ENCODE data around the gene TCOF1. TPM values are rescaled to one million over a fixed set of nuclear protein-coding genes. Genes with fewer than 3 reads are reported as not detected.

The TCOF1 gene
- total and polyA plus RNA-seq, 2 experiments from 2014 or later: 86.8 to 165 TPM

DNA sequence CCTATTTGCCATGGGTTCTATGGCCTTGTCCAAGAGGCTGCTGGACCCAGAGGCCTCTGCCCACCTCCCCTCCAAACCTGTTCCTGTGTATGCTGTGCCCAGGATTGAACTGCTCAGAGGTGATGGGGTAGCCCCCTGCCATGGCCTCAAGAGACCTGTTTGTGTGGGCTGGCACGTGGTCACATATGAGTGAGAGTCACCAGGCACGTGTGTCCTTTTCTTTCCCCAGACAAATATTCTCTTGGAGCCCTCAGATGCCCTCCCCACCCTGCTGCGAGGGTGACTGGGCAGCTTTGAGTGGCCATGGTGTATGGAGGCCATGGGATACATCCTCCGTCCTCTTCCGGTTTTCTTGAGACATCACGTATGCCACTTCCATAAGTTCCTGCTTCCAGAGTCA is 10.9 kb upstream of the TCOF1 start:
- TF ChIP-seq, protein P1, sequence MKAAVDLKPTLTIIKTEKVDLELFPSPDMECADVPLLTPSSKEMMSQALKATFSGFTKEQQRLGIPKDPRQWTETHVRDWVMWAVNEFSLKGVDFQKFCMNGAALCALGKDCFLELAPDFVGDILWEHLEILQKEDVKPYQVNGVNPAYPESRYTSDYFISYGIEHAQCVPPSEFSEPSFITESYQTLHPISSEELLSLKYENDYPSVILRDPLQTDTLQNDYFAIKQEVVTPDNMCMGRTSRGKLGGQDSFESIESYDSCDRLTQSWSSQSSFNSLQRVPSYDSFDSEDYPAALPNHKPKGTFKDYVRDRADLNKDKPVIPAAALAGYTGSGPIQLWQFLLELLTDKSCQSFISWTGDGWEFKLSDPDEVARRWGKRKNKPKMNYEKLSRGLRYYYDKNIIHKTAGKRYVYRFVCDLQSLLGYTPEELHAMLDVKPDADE (IDR thresholded peaks at IDR 0.05): no peak
- TF ChIP-seq, protein P2, sequence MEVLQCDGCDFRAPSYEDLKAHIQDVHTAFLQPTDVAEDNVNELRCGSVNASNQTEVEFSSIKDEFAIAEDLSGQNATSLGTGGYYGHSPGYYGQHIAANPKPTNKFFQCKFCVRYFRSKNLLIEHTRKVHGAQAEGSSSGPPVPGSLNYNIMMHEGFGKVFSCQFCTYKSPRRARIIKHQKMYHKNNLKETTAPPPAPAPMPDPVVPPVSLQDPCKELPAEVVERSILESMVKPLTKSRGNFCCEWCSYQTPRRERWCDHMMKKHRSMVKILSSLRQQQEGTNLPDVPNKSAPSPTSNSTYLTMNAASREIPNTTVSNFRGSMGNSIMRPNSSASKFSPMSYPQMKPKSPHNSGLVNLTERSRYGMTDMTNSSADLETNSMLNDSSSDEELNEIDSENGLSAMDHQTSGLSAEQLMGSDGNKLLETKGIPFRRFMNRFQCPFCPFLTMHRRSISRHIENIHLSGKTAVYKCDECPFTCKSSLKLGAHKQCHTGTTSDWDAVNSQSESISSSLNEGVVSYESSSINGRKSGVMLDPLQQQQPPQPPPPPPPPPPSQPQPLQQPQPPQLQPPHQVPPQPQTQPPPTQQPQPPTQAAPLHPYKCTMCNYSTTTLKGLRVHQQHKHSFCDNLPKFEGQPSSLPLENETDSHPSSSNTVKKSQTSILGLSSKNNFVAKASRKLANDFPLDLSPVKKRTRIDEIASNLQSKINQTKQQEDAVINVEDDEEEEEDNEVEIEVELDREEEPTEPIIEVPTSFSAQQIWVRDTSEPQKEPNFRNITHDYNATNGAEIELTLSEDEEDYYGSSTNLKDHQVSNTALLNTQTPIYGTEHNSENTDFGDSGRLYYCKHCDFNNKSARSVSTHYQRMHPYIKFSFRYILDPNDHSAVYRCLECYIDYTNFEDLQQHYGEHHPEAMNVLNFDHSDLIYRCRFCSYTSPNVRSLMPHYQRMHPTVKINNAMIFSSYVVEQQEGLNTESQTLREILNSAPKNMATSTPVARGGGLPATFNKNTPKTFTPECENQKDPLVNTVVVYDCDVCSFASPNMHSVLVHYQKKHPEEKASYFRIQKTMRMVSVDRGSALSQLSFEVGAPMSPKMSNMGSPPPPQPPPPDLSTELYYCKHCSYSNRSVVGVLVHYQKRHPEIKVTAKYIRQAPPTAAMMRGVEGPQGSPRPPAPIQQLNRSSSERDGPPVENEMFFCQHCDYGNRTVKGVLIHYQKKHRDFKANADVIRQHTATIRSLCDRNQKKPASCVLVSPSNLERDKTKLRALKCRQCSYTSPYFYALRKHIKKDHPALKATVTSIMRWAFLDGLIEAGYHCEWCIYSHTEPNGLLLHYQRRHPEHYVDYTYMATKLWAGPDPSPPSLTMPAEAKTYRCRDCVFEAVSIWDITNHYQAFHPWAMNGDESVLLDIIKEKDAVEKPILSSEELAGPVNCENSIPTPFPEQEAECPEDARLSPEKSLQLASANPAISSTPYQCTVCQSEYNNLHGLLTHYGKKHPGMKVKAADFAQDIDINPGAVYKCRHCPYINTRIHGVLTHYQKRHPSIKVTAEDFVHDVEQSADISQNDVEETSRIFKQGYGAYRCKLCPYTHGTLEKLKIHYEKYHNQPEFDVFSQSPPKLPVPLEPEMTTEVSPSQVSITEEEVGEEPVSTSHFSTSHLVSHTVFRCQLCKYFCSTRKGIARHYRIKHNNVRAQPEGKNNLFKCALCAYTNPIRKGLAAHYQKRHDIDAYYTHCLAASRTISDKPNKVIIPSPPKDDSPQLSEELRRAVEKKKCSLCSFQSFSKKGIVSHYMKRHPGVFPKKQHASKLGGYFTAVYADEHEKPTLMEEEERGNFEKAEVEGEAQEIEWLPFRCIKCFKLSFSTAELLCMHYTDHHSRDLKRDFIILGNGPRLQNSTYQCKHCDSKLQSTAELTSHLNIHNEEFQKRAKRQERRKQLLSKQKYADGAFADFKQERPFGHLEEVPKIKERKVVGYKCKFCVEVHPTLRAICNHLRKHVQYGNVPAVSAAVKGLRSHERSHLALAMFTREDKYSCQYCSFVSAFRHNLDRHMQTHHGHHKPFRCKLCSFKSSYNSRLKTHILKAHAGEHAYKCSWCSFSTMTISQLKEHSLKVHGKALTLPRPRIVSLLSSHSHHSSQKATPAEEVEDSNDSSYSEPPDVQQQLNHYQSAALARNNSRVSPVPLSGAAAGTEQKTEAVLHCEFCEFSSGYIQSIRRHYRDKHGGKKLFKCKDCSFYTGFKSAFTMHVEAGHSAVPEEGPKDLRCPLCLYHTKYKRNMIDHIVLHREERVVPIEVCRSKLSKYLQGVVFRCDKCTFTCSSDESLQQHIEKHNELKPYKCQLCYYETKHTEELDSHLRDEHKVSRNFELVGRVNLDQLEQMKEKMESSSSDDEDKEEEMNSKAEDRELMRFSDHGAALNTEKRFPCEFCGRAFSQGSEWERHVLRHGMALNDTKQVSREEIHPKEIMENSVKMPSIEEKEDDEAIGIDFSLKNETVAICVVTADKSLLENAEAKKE (CRISPR knock-in tag; IDR thresholded peaks at IDR 0.05): no peak
- H3K4me3 Mint-ChIP-seq: no peak overlapping the region
- H3K36me3 Mint-ChIP-seq (ENCODE audit: low read depth): no peaks in the 10 kb centered on the region
- Histone ChIP-seq H3K4me3 (no peak overlapping the region), H3K9me2 (ENCODE audit: insufficient read depth) (no peaks in the 10 kb centered on the region), H3K79me2 (replicated peaks; ENCODE audit: insufficient read depth) (no peaks in the 10 kb centered on the region), H3K4me1 (ENCODE audit: insufficient read depth) (peaks cover 7% of the 10 kb centered on the region; the same call in 1 of the 2 replicates), H4K20me1 (replicated peaks; ENCODE audit: insufficient read depth) (no peaks in the 10 kb centered on the region), H3K36me3 (ENCODE audit: insufficient read depth) (no peaks in the 10 kb centered on the region), H2AFZ (no peak overlapping the region), H3K27me3 (ENCODE audit: insufficient read depth) (no peaks in the 10 kb centered on the region), H3K4me2 (no peak overlapping the region), H3F3A (replicated peaks; ENCODE audit: low read depth) (no peaks in the 10 kb centered on the region), H3K27ac (ENCODE audit: low read depth) (no peak overlapping the region)
- H3K9me3 Mint-ChIP-seq: no peaks in the 10 kb centered on the region
- peaks cover 3% of the 10 kb centered on the region for H3K27me3 Mint-ChIP-seq (ENCODE audit: insufficient read depth, low read depth, poor library complexity)
- ATAC-seq (no peak), DNase-seq (ENCODE audit: low spot score) (no peak)
- peaks cover 10% of the 10 kb centered on the region for H3K4me1 Mint-ChIP-seq
- no peak overlapping the region for H3K27ac Mint-ChIP-seq

DNA sequence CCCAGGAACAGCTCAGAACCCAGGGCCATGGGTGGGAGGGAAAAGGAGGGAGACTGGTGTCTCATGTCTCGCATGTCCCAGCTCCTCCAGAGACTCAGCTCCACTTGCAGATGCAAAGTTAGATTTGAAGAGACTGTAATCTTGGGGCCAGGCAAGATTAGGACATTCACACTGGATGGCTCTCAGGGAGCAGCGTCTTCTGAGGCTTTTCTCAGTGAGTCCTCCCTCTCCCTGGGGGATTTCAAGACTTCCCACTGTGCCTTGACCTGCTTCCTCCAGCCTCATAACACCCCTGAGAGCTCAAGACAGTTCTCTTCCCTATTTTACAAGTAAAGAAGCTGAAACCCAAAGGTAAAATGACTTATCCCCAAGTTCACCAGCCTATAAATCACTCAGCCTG is 10.5 kb upstream of the TCOF1 start:
- no peak overlapping the region for H3K27ac Mint-ChIP-seq
- ATAC-seq: no peak
- TF ChIP-seq POLR2AphosphoS5 (IDR thresholded peaks at IDR 0.05; ENCODE audit: low read depth) (no peak), STAT1 (IDR thresholded peaks at IDR 0.05; ENCODE audit: unreplicated experiment) (no peak), CREB1 (CRISPR knock-in tag; IDR thresholded peaks at IDR 0.05; ENCODE audit: low read depth) (no peak), ZNF114 (CRISPR knock-in tag; IDR thresholded peaks at IDR 0.05) (no peak)
- TF ChIP-seq, protein P2 (CRISPR knock-in tag; IDR thresholded peaks at IDR 0.05): no peak

More for the DNA sequence above, 10.5 kb upstream of the TCOF1 start:
- Histone ChIP-seq H4K20me1 (replicated peaks; ENCODE audit: insufficient read depth) (no peaks in the 10 kb centered on the region), H3K27ac (ENCODE audit: low read depth) (no peak overlapping the region), H3K36me3 (ENCODE audit: insufficient read depth) (no peaks in the 10 kb centered on the region), H3F3A (replicated peaks; ENCODE audit: low read depth) (no peaks in the 10 kb centered on the region), H3K4me2 (no peak overlapping the region), H3K79me2 (replicated peaks; ENCODE audit: insufficient read depth) (no peaks in the 10 kb centered on the region), H3K27me3 (ENCODE audit: insufficient read depth) (no peaks in the 10 kb centered on the region), H2AFZ (no peak overlapping the region), H3K9me2 (ENCODE audit: insufficient read depth) (no peaks in the 10 kb centered on the region), H3K4me1 (ENCODE audit: insufficient read depth) (peaks cover 7% of the 10 kb centered on the region; the same call in 1 of the 2 replicates), H3K4me3 (no peak overlapping the region)
- peaks cover 3% of the 10 kb centered on the region for H3K27me3 Mint-ChIP-seq (ENCODE audit: insufficient read depth, low read depth, poor library complexity)
- H3K9me3 Mint-ChIP-seq: no peaks in the 10 kb centered on the region
- no peak for DNase-seq (ENCODE audit: low spot score)
- no peak overlapping the region for H3K4me3 Mint-ChIP-seq
- H3K4me1 Mint-ChIP-seq: peaks cover 10% of the 10 kb centered on the region
- H3K36me3 Mint-ChIP-seq (ENCODE audit: low read depth): no peaks in the 10 kb centered on the region

All from GM23338 (cell line).